GM21528 (cell line): ENCODE data around the gene CIT.
"Not testable (repeated sequence)": the region's sequence is repeated elsewhere in the genome, so short reads cannot be mapped to it uniquely, and the experiment has no call there.

ENCODE experiments used
- ATAC-seq: cut with Tn5 transposase; IDR thresholded peaks from one replicate; pipeline ENCODE4 v1.9.1; 2021; ENCODE audit warnings: mild to moderate bottlenecking, moderate library complexity; ENCODE audit not compliant: unreplicated experiment, low FRiP score

The CIT gene

DNA sequence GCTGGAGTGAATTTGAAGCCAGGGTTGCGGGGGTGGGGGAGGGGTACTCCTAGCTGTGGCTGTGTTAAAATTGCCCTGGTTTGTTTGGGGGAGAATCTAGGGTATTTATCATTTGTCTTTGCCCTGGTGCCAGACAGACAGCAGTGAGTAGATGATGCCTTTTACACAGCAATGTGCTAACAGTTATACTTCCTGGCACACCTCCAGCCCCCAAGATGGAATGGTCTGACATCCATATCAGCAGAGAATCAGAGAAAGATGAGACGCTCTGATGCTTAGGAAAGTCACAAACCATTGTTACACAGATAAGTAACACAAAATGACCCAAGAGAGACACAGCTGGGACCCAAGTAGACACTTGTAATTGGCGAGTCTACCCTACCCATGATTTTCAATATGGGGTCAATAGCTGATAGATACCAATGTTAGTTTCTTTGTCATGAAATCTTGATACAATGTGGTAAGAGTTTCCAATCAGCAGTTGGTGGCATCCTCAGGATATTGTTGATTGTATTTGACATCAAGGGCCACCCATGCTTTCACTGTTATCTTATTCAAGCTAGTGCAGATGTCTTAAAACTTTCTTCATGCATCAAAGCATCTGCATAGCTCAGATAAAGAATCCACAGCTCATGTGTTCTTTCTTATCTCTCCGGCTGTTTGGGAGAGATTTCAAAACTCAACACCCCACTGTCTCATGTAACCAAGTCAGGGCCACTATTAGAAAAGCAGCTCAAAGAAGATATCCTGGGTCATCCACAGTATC, 211.8 kb downstream of the CIT start:
- ATAC-seq: no peak

DNA sequence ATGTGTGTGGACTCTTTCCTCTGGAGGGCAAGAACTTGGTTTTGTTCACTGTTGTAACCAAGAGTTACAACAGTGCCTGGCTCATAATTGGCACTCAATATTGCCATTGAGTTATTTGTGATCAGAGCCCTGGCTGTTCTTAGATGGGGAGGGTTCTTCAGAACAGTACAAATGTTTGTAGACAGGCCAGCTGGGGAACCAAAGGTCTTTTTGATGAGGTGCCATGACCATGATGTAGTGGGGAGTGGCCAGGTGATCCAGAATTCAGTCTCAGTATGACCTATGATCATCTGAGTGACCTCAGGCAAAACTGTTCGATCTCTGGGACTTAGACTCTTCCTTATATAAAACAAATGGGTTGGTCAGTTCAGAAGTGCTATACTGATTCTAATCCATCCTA, 212.5 kb downstream of the CIT start:
- ATAC-seq: no peak

DNA sequence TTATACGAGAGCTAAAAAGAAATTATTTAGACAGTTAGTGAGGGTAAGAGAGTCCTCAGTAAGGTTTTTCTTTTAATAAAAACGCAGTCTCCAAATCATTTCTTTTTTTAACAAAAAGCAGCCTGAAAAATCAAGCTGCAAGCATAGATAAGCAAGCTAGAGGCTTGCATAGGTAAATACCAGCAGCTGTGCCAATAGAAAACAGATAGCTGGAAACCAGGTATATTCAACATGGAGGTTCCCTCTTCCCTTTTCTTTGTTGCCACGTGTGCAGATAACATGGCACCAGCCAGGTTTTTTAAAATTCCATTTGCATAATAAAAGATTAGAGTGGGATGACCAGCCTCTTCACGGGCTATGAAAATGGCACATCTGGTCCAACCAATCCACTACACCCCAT, 215.2 kb downstream of the CIT start:
- no peak for ATAC-seq

DNA sequence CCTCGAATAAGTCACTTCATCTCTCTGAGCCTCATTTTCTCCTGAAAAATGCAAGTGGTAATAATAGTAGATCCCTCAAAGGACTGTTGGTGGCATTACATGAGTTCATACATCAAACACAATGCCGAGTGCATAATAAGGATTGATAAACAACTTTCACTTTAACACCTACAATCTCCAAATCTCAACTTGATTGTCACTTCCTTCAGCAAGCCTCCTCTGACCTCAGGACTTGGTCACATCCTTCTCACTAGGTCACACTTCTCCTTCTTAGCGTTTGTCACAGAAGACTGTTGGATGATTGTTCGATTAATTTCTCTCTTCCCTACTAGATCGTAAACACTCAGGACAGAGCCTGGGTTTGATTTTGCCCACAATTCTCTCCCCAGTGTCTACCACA, 217.0 kb downstream of the CIT start:
- no peak for ATAC-seq

DNA sequence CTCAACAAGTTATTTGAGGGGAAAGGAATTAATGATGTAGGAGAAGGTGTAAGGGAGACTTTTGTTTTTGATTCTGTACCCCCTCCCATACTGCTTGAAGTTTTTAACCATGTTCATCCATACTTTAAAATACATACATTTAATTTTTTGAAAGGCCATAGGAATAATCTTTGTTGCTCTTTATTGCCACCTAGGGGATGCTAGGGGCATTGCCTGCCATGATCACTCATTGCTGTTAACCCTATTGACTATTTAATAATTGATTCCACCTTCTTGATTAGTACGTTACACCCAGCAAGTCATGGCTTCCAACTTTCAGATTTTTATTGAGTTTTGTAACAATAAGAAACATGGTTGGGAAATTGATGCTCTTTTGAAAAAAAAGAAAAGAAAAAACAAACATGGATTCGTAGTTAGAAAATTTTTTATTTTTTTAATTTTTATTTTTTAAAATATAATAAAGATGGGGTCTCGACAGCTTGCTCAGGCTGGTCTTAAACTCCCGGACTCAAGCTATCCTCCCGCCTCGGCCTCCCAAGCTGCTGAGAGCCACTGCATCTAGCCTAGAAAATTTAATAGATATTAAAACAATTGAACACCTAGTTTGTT, 217.7 kb downstream of the CIT start:
- no peak for ATAC-seq

DNA sequence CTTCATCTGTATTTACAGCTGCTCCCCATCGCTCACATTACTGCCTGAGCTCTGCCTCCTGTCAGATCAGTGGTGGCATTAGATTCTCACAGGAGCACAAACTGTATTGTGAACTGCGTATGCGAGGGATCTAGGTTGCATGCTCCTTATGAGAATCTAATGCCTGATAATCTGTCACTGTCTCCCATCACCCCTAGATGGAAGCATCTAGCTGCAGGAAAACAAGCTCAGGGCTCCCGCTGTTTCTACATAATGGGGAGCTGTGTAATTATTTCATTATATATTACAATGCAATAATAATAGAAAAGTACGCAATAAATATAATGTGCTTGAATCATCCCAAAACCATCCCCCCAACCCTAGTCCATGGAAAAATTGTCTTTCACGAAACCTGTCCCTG, 219.0 kb downstream of the CIT start:
- ATAC-seq: not testable (repeated sequence)

DNA sequence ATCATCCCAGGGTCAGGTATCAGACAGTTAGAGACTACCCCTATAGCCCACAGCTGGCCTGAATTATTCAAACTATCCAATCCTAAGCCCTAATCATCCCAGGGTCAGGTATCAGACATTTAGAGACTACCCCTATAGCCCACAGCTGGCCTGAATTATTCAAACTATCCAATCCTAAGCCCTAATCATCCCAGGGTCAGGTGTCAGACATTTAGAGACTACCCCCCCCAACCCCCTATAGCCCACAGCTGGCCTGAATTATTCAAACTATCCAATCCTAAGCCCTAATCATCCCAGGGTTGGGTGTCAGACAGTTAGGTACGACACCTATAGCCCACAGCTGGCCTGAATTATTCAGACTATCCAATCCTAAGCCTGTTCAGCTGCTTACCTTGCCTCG, 220.1 kb downstream of the CIT start:
- not testable (repeated sequence) for ATAC-seq

DNA sequence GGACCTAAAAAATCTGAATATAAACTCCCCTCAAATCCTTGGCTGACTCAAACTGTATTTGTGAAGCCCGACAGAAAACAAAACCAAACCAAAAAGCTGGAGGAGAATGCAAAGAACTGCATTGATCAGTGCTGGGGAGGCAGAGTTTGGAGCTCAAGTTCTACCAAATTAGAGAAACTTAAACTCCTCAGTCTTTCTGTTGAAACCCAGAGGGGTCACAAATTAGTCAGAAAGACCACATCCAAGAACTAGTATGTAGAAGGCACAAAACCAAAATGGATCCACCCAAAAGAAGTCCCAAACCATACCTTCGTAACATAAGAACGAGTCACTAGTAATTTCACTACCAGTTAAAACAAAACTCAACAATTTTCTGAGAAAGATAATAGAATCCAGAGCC, 224.5 kb downstream of the CIT start:
- no peak for ATAC-seq

DNA sequence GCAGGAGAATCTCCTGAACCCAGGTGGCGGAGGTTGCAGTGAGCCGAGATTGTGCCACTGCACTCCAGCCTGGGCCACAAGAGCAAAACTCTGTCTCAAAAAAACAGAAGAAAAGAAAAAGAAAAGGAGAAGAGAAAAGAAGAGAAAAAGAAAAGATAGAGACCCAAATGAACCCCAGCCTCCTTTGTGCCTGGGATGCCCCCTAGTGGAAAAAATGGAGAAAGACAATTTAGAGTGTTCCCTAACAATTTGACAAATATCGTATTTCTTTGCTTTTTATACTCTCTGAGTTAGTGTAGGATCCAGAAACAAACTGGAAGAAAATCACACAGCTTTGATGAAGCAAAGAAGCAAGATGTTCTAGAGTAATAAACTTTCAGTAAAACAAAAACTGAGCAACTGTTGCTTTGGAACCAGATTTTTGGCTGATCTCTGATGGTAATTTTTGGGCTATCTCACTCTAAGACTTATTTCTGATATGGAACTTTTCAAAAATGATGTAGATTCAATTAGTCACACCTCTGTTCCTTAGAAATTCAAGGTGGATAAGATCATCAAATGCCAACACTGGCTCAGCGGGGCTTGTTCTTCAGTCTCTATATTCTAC, 227.8 kb downstream of the CIT start:
- no peak for ATAC-seq

DNA sequence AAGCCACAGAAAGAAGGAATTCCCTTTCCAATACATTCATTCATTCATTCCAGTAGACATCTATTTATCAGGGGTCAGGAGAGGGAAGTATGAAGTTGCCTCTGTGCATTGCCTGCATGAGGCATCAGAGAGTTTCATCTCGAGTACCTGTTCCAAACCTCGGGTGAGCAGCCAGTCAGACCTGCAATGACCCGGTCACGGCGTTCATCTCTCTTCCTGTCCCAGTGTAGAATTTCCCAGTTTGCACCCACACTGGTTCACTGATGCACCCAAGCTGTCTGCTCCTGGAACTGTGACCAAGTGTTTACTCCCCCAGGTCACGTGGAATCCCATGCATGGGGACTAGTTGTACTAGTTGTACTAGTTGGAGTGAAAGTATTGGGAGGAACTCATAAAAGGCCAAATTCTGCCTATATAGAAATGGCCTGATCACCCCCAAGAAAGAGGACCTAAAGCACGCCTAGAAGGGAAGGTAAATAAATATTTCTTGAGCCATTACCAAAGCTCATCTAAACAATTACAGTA, 231.5 kb downstream of the CIT start:
- no peak for ATAC-seq

DNA sequence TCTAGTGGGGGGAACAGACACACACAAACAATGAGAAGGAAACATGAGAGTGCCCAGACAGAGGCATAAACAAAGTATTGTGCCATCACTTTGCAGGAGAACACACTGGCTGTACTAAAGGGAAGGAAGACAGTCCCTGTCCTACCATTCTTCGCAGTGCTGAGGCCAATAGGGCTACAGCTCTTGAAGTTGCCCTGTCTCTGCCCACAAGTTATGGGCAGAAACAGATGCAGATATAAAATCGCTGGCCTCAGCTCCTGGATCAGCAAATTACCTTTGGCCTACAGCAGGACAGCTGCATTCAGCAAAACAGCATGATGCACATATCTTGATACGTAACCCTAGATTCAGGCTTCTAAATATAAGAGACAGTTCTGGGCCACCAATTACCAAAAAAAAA, 232.2 kb downstream of the CIT start:
- no peak for ATAC-seq

DNA sequence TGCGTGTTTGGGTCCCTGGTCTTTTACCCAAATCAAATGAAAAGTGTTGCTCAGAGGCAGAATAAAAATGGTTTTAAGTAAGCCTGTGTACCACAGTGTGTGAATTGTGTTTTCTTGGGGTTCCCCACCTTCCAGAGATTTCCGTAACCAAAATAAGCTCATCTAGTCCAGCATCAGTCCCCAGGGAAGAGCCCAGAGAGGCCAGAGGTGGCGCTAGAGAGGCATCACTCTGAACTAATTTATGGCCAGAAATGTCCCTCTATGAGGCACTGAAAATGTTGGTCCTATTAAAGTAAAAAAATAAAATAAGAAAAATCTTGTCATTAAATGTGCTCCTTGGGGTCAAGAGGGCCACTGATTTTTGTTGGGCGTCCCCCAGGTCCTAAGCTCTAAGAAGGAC, 234.1 kb downstream of the CIT start:
- no peak for ATAC-seq
